ENCODE results near the gene PRKCE.

The PRKCE gene

DNA sequence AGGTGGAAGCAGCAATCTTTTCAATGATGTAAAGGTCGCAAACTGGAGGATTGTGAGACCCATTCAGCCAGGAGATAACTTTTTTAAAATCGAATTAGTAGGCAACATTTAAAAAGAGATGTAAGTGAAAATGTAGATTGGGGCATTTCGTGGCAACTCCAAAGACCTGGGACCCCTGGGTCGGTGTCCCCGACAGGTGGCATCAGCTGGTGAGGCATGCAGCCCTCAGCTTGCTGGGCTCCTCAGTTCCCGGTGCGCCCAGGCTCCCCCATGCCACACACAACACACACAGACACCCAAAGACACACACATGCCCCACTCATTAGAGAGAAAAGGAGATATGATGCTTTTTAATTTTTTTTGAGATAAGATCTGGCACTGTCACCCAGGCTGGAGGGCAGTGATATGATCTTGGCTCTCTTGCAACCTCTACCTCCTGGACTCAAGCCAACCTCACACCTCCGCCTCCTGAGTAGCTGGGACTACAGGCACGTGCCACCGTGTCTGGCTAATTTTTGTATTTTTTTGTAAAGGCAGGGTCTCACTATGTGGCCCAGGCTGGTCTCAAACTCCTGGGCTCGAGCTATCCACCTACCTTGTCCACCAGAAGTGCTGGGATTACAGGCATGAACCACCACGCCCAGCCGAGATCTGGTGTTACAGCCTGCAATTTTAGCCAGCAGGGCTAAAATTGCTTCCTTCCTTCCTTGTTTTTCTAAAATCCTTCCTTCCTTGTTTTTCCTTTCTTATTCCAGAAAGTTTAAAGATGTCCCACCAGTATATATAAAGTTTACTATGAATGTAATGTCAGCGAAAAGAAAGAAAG lies 523.1 kb downstream of the PRKCE start:
- TF ChIP-seq, protein P1, sequence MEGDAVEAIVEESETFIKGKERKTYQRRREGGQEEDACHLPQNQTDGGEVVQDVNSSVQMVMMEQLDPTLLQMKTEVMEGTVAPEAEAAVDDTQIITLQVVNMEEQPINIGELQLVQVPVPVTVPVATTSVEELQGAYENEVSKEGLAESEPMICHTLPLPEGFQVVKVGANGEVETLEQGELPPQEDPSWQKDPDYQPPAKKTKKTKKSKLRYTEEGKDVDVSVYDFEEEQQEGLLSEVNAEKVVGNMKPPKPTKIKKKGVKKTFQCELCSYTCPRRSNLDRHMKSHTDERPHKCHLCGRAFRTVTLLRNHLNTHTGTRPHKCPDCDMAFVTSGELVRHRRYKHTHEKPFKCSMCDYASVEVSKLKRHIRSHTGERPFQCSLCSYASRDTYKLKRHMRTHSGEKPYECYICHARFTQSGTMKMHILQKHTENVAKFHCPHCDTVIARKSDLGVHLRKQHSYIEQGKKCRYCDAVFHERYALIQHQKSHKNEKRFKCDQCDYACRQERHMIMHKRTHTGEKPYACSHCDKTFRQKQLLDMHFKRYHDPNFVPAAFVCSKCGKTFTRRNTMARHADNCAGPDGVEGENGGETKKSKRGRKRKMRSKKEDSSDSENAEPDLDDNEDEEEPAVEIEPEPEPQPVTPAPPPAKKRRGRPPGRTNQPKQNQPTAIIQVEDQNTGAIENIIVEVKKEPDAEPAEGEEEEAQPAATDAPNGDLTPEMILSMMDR (conservative IDR thresholded peaks at IDR 0.05; ENCODE audit: control insufficient read depth, insufficient read depth, low read depth, low read length): no peak
- no peak overlapping the region for H3K4me3 ChIP-seq (ENCODE audit: control insufficient read depth, low read depth, low read length)
- no peak for DNase-seq (ENCODE audit: low read depth)

DNA sequence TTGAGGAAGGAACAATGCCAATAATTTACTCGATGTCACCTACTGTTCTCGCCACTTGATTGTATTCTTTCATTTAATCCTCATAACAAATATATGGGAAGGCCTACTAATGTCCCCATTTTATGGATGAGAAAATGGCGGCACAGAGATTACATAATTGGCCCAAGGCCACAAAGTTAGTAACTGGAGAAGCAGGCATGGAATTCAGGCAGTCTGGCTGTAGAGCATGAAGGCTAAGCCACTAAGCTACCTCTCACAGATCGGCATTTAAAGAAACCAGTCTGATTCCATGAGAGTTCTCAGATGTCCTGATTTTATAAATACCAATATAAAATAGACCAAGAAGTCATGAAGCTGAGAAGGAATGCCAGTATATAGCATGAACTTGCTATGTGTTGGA lies 523.9 kb downstream of the PRKCE start:
- TF ChIP-seq, protein P1 (conservative IDR thresholded peaks at IDR 0.05; ENCODE audit: control insufficient read depth, insufficient read depth, low read depth, low read length): no peak
- no peak overlapping the region for H3K4me3 ChIP-seq (ENCODE audit: control insufficient read depth, low read depth, low read length)
- peak; percentile 34 for DNase-seq (ENCODE audit: low read depth)

DNA sequence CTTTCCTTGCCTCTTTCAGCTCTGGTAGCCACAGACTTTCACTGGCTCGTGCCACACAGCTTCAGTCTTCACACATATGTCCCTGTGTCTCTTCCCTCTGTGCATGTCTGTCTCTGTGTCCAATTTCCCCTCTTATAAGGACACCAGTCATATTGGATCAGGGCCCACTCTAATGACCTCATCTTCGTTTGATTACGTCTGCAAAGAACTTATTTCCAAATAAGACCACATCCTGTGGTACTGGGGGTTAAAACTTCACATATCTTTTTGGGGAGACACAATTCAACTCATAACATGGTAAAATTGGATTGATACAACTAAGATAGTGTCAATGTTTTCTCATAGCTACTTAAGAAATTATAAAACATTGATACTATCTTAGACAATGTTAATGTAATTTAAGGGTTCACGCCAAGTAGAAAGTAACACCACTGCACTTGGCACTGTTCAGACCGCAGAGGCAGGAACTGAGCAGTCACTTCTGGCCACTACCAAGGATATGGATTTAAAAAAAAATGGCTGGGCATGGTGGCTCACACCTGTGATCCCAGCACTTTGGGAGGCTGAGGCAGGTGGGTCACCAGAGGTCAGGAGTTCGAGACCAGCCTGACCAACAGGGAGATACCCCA lies 526.1 kb downstream of the PRKCE start:
- DNase-seq (ENCODE audit: low read depth): peak; percentile 63
- TF ChIP-seq, protein P1 (conservative IDR thresholded peaks at IDR 0.05; ENCODE audit: control insufficient read depth, insufficient read depth, low read depth, low read length): no peak
- no peak overlapping the region for H3K4me3 ChIP-seq (ENCODE audit: control insufficient read depth, low read depth, low read length)

DNA sequence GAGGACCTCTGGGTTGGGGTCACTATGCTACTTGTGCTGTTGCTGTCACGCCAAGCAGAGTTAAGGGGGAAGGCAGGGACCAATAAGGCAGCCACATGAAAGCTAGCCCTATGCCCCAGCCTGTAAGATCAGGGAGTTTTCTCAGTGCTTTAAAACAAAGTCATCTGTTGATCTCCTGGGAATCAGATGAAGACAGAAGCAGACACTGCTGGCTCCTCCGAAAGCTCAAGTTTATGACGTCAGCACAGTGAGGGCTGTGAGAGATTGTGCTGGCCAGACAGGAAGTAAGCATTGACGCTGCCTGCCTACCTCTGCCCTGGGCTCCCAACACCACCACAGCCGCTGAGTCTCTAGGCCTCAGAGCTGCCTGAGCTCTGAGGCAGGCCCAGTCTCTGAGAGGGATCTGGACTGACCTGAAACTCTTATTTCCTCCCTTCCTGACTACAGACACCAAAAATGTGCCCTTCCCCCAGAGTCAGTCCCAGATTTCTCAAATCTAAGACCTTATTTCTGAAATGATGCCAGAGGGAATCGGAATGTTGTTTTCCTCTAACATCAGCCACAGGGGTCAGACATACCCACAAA lies 527.7 kb downstream of the PRKCE start:
- H3K4me3 ChIP-seq (ENCODE audit: control insufficient read depth, low read depth, low read length): no peak overlapping the region
- TF ChIP-seq, protein P1 (conservative IDR thresholded peaks at IDR 0.05; ENCODE audit: control insufficient read depth, insufficient read depth, low read depth, low read length): no peak
- DNase-seq (ENCODE audit: low read depth): peak; percentile 99

DNA sequence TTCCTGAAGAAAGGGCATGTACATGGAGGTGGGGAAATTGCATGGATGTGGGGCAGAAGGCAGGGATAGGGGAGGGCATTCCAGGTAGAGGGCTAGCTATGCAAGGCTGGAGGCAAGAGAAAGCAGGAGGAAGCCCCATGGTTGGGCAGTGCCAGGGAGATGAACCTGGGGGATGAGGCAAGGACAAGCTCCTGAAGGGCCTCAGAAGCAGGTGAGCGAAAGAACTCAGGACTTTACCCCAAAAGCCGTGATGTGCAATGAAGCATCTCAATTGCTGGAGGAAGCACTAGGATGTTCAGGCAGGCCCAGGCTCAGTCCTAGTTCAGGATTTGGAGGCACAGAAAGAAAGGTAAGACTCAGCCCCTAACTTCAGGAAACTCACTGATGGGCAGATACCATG lies 528.7 kb downstream of the PRKCE start:
- TF ChIP-seq, protein P1 (conservative IDR thresholded peaks at IDR 0.05; ENCODE audit: control insufficient read depth, insufficient read depth, low read depth, low read length): no peak
- no peak for DNase-seq (ENCODE audit: low read depth)
- no peak overlapping the region for H3K4me3 ChIP-seq (ENCODE audit: control insufficient read depth, low read depth, low read length)

DNA sequence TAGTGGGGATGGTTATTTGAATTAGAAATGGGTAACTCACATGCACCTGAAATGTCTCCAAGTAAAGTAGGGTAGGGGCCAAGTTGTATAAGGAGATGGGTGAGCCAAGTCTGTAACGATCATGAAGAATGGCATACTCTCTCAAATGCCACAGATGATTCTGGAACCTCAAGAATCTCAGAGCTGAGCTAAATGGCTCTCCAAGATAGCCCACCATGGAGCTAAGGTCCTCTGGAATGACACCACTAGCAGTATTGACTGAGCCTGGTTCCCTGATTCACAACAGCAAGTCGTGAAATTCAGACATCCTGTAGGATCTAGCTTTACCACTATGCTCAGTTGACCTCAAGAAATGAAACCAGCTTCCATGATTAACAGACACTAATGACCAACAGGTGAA lies 529.8 kb downstream of the PRKCE start:
- DNase-seq (ENCODE audit: low read depth): no peak
- TF ChIP-seq, protein P1 (conservative IDR thresholded peaks at IDR 0.05; ENCODE audit: control insufficient read depth, insufficient read depth, low read depth, low read length): no peak
- H3K4me3 ChIP-seq (ENCODE audit: control insufficient read depth, low read depth, low read length): no peak overlapping the region
